ENCODE results near the gene TEX11.

GRCh38 chrX:70672326-70672725 lies 236.2 kb downstream of the TEX11 start:
- TF ChIP-seq CTCF (tag by site-specific recombination; IDR thresholded peaks at IDR 0.05) (no peak), ZNF561 (tag by site-specific recombination; IDR thresholded peaks at IDR 0.05; ENCODE audit: borderline replicate concordance) (no peak), ZNF664 (tag by site-specific recombination; IDR thresholded peaks at IDR 0.05) (no peak), PRDM1 (tag by site-specific recombination; IDR thresholded peaks at IDR 0.05) (no peak), TCF7L2 (IDR thresholded peaks at IDR 0.05; ENCODE audit: borderline replicate concordance, low read depth, low read length) (no peak), REST (tag by site-specific recombination; IDR thresholded peaks at IDR 0.05) (no peak), ATF2 (tag by site-specific recombination; IDR thresholded peaks at IDR 0.05; ENCODE audit: low read depth) (no peak), SALL2 (tag by site-specific recombination; IDR thresholded peaks at IDR 0.05; ENCODE audit: borderline replicate concordance) (no peak), TRIM28 (IDR thresholded peaks at IDR 0.05; ENCODE audit: borderline replicate concordance, low read length) (no peak)
